Measurements from ENCODE around the gene AGBL4. TPM values are rescaled to one million over a fixed set of nuclear protein-coding genes. Genes with fewer than 3 reads are reported as not detected.

Gene AGBL4
- not detected in 2 replicates for total RNA-seq

DNA sequence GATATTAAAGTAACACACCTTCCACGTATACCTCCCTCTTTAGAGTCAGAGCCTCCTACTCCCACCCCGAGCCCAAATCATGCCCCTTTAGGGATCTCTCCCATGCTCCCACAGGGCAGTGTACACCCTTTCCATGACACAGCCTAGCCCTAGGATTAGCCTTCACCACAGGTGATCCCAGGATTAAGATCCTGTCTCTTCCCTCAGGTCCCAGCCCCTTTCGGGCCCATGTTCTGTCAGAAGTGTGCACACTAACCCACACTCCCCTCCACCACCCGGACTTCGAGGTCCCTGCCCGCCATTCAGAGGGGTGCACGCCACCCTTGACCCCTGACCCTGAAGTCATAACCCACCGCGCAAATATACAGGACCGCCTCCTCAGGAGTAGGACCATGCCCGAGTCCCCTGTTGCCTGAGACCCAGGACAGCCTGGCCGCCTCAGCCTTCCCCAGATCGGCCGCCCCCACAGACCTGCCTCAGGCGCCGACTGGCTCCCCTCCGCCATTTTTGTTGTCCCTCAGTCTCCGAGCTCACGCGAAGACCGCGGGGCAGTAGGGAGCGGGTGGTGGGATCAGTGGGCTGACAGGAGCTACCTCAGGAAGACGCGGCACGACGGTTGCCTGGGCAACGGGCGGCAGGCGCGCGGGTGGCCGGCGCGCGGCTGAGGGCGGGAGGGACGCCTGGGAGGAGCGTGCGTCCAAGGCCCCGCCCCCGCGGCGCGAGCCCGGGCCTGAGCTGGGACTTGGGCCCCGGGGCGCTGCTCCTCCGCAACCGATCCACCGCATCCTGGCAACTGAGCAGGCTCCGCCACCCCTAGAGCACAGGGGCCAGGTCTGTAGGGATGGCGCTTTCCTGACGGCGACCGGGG, at the start of gene AGBL4:
TSS of gene AGBL4 (minus strand) at position 663 of the 868 bp plus-strand sequence.

DNA sequence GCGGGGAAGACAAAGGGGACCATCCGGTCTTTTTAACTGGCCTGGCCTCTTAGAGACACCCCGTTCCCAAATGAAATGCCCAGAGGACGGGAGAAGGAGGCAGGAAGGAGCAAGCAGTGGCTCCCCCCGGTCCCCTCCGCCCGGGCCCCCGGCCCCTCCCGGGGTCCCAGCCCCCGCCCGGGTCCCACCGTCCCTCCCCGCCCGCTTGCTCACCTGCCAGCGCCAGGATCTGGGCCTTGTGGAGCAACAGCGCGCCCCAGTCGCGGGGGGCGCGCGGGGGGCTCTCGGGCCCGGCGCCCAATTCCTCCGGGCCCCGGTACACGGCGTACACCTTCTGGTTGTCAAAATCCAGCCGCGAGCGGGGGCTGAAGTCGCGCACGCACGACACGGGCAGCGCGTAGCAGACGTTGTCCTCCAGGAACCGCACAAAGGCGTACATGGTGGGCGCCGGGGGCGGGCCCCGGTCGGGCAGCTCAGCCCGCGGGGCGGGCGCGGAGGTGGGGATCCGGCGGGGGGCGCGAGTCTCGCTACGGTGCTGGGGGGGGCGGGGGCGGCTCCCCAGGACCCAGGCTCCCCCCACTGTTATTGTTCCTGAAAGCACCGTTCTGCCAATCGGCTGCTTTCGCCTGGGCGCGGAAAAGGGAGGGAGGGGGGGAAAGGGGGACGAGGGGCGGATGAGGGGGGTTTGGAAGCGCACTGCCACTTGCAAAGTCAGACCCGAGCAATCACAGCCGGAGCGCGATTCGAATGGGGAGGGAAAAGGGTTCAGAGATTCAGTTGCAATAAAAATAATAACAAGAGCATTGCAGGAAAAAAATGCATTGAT, 1247.1 kb downstream of the AGBL4 start, which contains the start of gene BEND5:
TSS of gene BEND5 (minus strand) at position 499 of the 826 bp plus-strand sequence. CDS start at position 439, 60 bp downstream.

Other genes starting within 250 kb of the AGBL4 start
- gene ELAVL4, start 85.0 kb upstream of the AGBL4 start, total RNA-seq = not detected in 2 replicates